OCI-LY3 (cell line): ENCODE data around the gene AXIN2.

Experiments used
- CTCF ChIP-seq: fragments of 200-600, 300-600 bp; sonication (generic); IDR thresholded peaks from 2 replicates; pipeline ENCODE4 v1.5.1; 2014; ENCODE audit warnings: antibody characterized with exemption, low read length, low read depth
- EZH2phosphoT487 ChIP-seq: fragments of 200-600 bp; shearing (Covaris generic); IDR thresholded peaks from 2 replicates; pipeline ENCODE4 v1.6.1; 2018; ENCODE audit warnings: antibody characterized with exemption, mixed run types, low read depth

DNA sequence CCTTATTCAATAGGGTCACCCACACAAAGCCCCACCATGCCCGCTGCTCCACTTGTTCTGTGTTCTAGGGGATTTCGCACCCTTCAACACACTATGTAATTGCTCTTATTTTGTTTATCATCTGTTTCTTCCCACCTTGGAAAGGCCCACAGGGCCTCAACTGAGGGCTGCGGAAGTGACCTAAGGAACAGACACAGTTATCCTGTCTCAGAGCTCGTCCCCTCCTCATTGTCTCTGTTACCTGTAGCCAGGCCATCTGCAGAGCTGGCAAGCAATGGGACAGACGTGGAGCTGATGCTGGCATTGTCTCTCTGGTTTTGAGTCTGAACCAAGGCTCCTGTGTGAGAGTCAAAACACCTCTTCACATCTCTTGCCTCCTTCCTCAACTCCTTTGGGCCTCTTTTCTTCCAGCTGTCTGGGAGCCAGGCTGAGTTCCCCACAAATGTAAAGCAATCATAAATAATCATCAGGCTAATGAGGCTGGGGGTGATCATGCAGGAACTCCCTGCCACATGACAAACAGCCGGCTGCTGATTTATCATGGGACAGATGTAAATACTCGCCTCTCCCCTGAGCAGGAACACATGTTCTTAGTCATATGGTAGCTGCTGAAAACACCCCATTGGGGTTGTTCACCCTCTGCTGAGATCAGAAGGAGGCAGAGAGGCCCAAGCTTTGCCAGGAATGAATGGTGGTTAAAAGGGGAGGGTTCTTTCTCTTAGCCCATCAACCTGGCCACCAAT lies 71.9 kb downstream of the AXIN2 start:
- TF ChIP-seq CTCF (no peak), EZH2phosphoT487 (no peak)
